ENCODE measurements around the gene FSTL4.

Gene FSTL4

GRCh38 chr5:133287500-133287899 lies 324.8 kb downstream of the FSTL4 start:
- Histone ChIP-seq H3K9me3 (ENCODE audit: control insufficient read depth, insufficient read depth, low read length) (no peaks in the 10 kb centered on the region), H3K27me3 (ENCODE audit: control insufficient read depth, insufficient read depth, low read length) (no peaks in the 10 kb centered on the region), H3K27ac (ENCODE audit: low read length) (no peak overlapping the region), H3K4me1 (ENCODE audit: control insufficient read depth, insufficient read depth, low read length) (no peaks in the 10 kb centered on the region), H3K36me3 (ENCODE audit: control insufficient read depth, insufficient read depth, low read length) (no peaks in the 10 kb centered on the region), H3K4me3 (ENCODE audit: low read length) (no peak overlapping the region)
- no CpG with 5 or more reads among the region's 3 CpGs for WGBS (ENCODE audit: insufficient coverage, insufficient read length)
- no peak for DNase-seq (ENCODE audit: low read depth, low spot score)

GRCh38 chr5:133286483-133286882 lies 325.9 kb downstream of the FSTL4 start:
- Histone ChIP-seq H3K4me3 (ENCODE audit: low read length) (no peak overlapping the region), H3K36me3 (ENCODE audit: control insufficient read depth, insufficient read depth, low read length) (no peaks in the 10 kb centered on the region), H3K9me3 (ENCODE audit: control insufficient read depth, insufficient read depth, low read length) (no peaks in the 10 kb centered on the region), H3K4me1 (ENCODE audit: control insufficient read depth, insufficient read depth, low read length) (no peaks in the 10 kb centered on the region), H3K27ac (ENCODE audit: low read length) (no peak overlapping the region), H3K27me3 (ENCODE audit: control insufficient read depth, insufficient read depth, low read length) (no peaks in the 10 kb centered on the region)
- no peak for DNase-seq (ENCODE audit: low read depth, low spot score)
- no CpG with 5 or more reads among the region's 3 CpGs for WGBS (ENCODE audit: insufficient coverage, insufficient read length)

DNA sequence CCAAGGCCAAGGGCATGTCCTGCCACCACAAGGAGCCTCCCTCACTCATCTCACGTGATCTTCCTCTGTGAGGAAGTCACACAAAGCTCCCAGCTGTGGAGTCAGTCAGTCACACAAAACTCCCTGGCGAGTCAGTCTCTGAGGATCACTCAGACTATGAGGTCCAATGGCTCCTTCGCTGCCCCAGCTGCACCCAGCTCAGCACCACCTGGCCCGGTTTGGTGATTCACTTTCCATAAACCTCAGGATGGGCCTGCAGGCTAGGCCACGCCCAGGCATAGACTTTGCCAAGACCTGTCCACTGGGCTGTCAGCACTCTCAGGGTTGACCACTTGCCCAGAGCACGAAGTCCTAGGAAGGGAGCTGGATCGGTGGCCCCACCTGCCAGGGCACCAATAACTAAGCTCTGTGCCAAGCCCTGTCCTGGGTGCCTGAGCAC lies 326.7 kb downstream of the FSTL4 start:
- H3K4me1 ChIP-seq (ENCODE audit: control insufficient read depth, insufficient read depth, low read length), result no peaks in the 10 kb centered on the region
- no peak for DNase-seq (ENCODE audit: low read depth, low spot score)
- H3K27ac ChIP-seq (ENCODE audit: low read length), result no peak overlapping the region
- H3K9me3 ChIP-seq (ENCODE audit: control insufficient read depth, insufficient read depth, low read length), result no peaks in the 10 kb centered on the region
- H3K4me3 ChIP-seq (ENCODE audit: low read length), result no peak overlapping the region
- no peaks in the 10 kb centered on the region for H3K27me3 ChIP-seq (ENCODE audit: control insufficient read depth, insufficient read depth, low read length)
- no CpG with 5 or more reads among the region's 7 CpGs for WGBS (ENCODE audit: insufficient coverage, insufficient read length)
- H3K36me3 ChIP-seq (ENCODE audit: control insufficient read depth, insufficient read depth, low read length), result no peaks in the 10 kb centered on the region

DNA sequence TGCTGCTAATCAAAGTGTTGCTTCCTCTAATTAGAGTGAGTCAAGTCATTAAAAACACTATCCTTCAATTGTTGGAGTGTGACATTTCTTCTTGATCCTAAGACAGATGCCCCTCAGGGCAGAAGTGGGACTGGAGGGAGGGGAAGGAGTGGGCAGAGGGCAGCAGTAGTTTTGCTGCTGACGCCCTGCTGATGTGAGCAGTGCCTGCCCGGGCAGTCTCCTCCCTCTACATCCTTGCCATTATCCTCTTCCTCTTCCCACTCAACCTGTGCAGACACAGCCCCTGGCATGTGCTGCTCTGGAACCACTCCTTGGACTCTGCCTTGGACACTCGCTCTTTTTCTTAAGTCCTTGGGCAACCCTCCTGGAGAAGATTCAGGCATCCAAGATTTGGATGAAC lies 328.0 kb downstream of the FSTL4 start:
- no CpG with 5 or more reads among the region's 3 CpGs for WGBS (ENCODE audit: insufficient coverage, insufficient read length)
- DNase-seq (ENCODE audit: low read depth, low spot score), result no peak
- Histone ChIP-seq H3K4me1 (ENCODE audit: control insufficient read depth, insufficient read depth, low read length) (no peaks in the 10 kb centered on the region), H3K36me3 (ENCODE audit: control insufficient read depth, insufficient read depth, low read length) (no peaks in the 10 kb centered on the region), H3K27ac (ENCODE audit: low read length) (no peak overlapping the region), H3K27me3 (ENCODE audit: control insufficient read depth, insufficient read depth, low read length) (no peaks in the 10 kb centered on the region), H3K9me3 (ENCODE audit: control insufficient read depth, insufficient read depth, low read length) (no peaks in the 10 kb centered on the region), H3K4me3 (ENCODE audit: low read length) (no peak overlapping the region)

GRCh38 chr5:133278317-133278716 lies 334.0 kb downstream of the FSTL4 start:
- no peaks in the 10 kb centered on the region for H3K27me3 ChIP-seq (ENCODE audit: control insufficient read depth, insufficient read depth, low read length)
- no peak overlapping the region for H3K4me3 ChIP-seq (ENCODE audit: low read length)
- no peak for DNase-seq (ENCODE audit: low read depth, low spot score)
- H3K36me3 ChIP-seq (ENCODE audit: control insufficient read depth, insufficient read depth, low read length), result no peaks in the 10 kb centered on the region
- no peaks in the 10 kb centered on the region for H3K4me1 ChIP-seq (ENCODE audit: control insufficient read depth, insufficient read depth, low read length)
- H3K9me3 ChIP-seq (ENCODE audit: control insufficient read depth, insufficient read depth, low read length), result no peaks in the 10 kb centered on the region
- no peak overlapping the region for H3K27ac ChIP-seq (ENCODE audit: low read length)
- WGBS (ENCODE audit: insufficient coverage, insufficient read length), result no CpG with 5 or more reads among the region's 4 CpGs

GRCh38 chr5:133277744-133278143 lies 334.6 kb downstream of the FSTL4 start:
- Histone ChIP-seq H3K27me3 (ENCODE audit: control insufficient read depth, insufficient read depth, low read length) (no peaks in the 10 kb centered on the region), H3K27ac (ENCODE audit: low read length) (no peak overlapping the region)

GRCh38 chr5:133276171-133276570 lies 336.2 kb downstream of the FSTL4 start:
- no peaks in the 10 kb centered on the region for H3K9me3 ChIP-seq (ENCODE audit: control insufficient read depth, insufficient read depth, low read length)
- H3K36me3 ChIP-seq (ENCODE audit: control insufficient read depth, insufficient read depth, low read length), result no peaks in the 10 kb centered on the region
- H3K4me3 ChIP-seq (ENCODE audit: low read length), result no peak overlapping the region
- no peak overlapping the region for H3K27ac ChIP-seq (ENCODE audit: low read length)
- DNase-seq (ENCODE audit: low read depth, low spot score), result no peak
- no peaks in the 10 kb centered on the region for H3K4me1 ChIP-seq (ENCODE audit: control insufficient read depth, insufficient read depth, low read length)
- no peaks in the 10 kb centered on the region; the same call in 1 of the 2 replicates for H3K27me3 ChIP-seq (ENCODE audit: control insufficient read depth, insufficient read depth, low read length)
- WGBS (ENCODE audit: insufficient coverage, insufficient read length), result no CpG with 5 or more reads among the region's 4 CpGs

More at GRCh38 chr5:133277744-133278143, 334.6 kb downstream of the FSTL4 start:
- no peaks in the 10 kb centered on the region for H3K36me3 ChIP-seq (ENCODE audit: control insufficient read depth, insufficient read depth, low read length)
- no peak for DNase-seq (ENCODE audit: low read depth, low spot score)
- no CpG with 5 or more reads among the region's 8 CpGs for WGBS (ENCODE audit: insufficient coverage, insufficient read length)
- H3K4me3 ChIP-seq (ENCODE audit: low read length), result no peak overlapping the region
- H3K4me1 ChIP-seq (ENCODE audit: control insufficient read depth, insufficient read depth, low read length), result no peaks in the 10 kb centered on the region
- no peaks in the 10 kb centered on the region for H3K9me3 ChIP-seq (ENCODE audit: control insufficient read depth, insufficient read depth, low read length)

DNA sequence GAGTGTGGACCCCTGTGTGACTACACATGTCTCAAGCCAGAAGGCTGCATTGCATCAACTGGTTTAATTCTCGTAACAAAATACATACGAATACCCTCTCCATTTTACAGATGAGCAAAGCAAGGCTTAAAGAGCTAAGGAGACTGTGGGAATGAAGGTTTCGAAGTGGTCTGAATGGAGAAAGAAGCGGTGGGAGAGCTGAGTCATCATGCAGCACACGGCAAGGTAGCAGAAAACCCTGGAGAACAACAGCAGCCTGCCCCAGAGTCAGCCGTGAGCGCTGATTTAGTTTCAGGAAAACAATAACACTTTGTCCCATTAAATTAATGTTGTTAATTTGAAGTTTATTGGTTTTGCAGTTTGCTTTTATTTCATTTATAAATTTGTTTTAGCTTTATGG lies 336.7 kb downstream of the FSTL4 start:
- Histone ChIP-seq H3K9me3 (ENCODE audit: control insufficient read depth, insufficient read depth, low read length) (no peaks in the 10 kb centered on the region), H3K27ac (ENCODE audit: low read length) (no peak overlapping the region), H3K4me1 (ENCODE audit: control insufficient read depth, insufficient read depth, low read length) (no peaks in the 10 kb centered on the region), H3K27me3 (ENCODE audit: control insufficient read depth, insufficient read depth, low read length) (no peaks in the 10 kb centered on the region; the same call in 1 of the 2 replicates), H3K4me3 (ENCODE audit: low read length) (no peak overlapping the region), H3K36me3 (ENCODE audit: control insufficient read depth, insufficient read depth, low read length) (no peaks in the 10 kb centered on the region)
- no CpG with 5 or more reads among the region's 7 CpGs for WGBS (ENCODE audit: insufficient coverage, insufficient read length)
- no peak for DNase-seq (ENCODE audit: low read depth, low spot score)

- Histone ChIP-seq H3K4me1 (ENCODE audit: control insufficient read depth, insufficient read depth, low read length) (no peaks in the 10 kb centered on the region), H3K27me3 (ENCODE audit: control insufficient read depth, insufficient read depth, low read length) (no peaks in the 10 kb centered on the region; the same call in 1 of the 2 replicates), H3K9me3 (ENCODE audit: control insufficient read depth, insufficient read depth, low read length) (no peaks in the 10 kb centered on the region), H3K4me3 (ENCODE audit: low read length) (no peak overlapping the region), H3K27ac (ENCODE audit: low read length) (no peak overlapping the region), H3K36me3 (ENCODE audit: control insufficient read depth, insufficient read depth, low read length) (no peaks in the 10 kb centered on the region)
- no peak for DNase-seq (ENCODE audit: low read depth, low spot score)
- no CpG with 5 or more reads among the region's 5 CpGs for WGBS (ENCODE audit: insufficient coverage, insufficient read length)
These were observed 337.8 kb downstream of the FSTL4 start for GRCh38 chr5:133274597-133274935.

DNA sequence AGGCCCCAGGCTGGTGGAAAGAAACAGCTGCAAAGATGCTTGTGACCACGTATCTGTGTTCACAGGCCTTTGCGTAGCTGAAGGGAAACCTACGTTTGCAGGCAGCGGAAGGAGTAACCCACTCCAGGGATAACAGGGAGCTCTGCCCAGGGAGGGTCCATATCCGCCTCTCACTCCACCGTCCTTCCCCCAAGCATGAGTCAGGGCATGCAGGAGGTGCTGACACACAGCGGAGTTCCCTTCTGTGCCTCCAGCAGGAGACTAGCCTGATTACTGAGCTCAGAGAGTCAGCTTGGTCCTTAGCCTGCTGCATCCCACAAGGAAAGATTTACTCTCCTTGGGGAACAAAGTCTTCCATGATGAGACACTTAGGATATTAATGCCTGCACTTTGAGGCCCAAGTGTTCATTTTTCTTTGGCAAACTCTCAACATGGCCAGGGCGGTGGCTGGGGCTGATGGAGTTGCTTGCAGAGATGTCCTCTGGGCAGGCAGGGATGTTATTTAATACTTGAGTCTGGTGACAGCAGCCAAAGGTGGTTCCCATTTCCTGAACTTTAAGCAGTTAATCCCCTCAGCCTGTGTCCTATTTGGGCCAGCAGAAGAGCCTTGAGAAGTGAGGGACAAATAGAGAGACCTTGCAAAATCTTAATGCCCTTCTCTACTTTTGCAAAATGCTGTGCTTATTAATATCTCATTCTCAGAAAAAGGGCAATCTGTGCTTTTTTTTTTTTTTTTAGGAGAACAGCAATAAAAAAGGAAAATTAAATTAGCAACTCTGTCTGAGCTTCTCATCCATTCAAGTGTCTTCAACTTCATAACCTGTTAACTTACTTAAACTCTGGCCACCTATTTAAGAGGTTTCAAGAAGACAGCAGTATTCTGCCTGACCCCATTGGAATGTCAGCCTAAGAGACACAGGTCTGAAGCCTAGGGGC lies 338.4 kb downstream of the FSTL4 start:
- Histone ChIP-seq H3K4me3 (ENCODE audit: low read length) (no peak overlapping the region), H3K36me3 (ENCODE audit: control insufficient read depth, insufficient read depth, low read length) (no peaks in the 10 kb centered on the region), H3K27ac (ENCODE audit: low read length) (no peak overlapping the region), H3K9me3 (ENCODE audit: control insufficient read depth, insufficient read depth, low read length) (no peaks in the 10 kb centered on the region), H3K4me1 (ENCODE audit: control insufficient read depth, insufficient read depth, low read length) (no peaks in the 10 kb centered on the region), H3K27me3 (ENCODE audit: control insufficient read depth, insufficient read depth, low read length) (no peaks in the 10 kb centered on the region; the same call in 1 of the 2 replicates)
- no peak for DNase-seq (ENCODE audit: low read depth, low spot score)
- no CpG with 5 or more reads among the region's 8 CpGs for WGBS (ENCODE audit: insufficient coverage, insufficient read length)

- no peaks in the 10 kb centered on the region for H3K36me3 ChIP-seq (ENCODE audit: control insufficient read depth, insufficient read depth, low read length)
- no peak overlapping the region for H3K27ac ChIP-seq (ENCODE audit: low read length)
- H3K4me3 ChIP-seq (ENCODE audit: low read length), result no peak overlapping the region
- no peaks in the 10 kb centered on the region; the same call in 1 of the 2 replicates for H3K27me3 ChIP-seq (ENCODE audit: control insufficient read depth, insufficient read depth, low read length)
- WGBS (ENCODE audit: insufficient coverage, insufficient read length), result no CpG with 5 or more reads among the region's 16 CpGs
- H3K4me1 ChIP-seq (ENCODE audit: control insufficient read depth, insufficient read depth, low read length), result no peaks in the 10 kb centered on the region
- DNase-seq (ENCODE audit: low read depth, low spot score), result no peak
- H3K9me3 ChIP-seq (ENCODE audit: control insufficient read depth, insufficient read depth, low read length), result no peaks in the 10 kb centered on the region
These were observed 340.0 kb downstream of the FSTL4 start for GRCh38 chr5:133272345-133272744.
